Vein endothelial cell (primary cell): ENCODE data around the gene TMEM121B. TPM values are rescaled to one million over a fixed set of nuclear protein-coding genes. Genes with fewer than 3 reads are reported as not detected.

Experiments used
- total RNA-seq: library from RNA; depleted of rRNA; stranded (reverse); fragments of >200 nt; gene quantifications from 2 replicates; pipeline ENCODE4 v1.2.3, GENCODE V29; 2012

TMEM121B gene
- total RNA-seq, result 0.48 and 0.65 TPM in 2 replicates

DNA sequence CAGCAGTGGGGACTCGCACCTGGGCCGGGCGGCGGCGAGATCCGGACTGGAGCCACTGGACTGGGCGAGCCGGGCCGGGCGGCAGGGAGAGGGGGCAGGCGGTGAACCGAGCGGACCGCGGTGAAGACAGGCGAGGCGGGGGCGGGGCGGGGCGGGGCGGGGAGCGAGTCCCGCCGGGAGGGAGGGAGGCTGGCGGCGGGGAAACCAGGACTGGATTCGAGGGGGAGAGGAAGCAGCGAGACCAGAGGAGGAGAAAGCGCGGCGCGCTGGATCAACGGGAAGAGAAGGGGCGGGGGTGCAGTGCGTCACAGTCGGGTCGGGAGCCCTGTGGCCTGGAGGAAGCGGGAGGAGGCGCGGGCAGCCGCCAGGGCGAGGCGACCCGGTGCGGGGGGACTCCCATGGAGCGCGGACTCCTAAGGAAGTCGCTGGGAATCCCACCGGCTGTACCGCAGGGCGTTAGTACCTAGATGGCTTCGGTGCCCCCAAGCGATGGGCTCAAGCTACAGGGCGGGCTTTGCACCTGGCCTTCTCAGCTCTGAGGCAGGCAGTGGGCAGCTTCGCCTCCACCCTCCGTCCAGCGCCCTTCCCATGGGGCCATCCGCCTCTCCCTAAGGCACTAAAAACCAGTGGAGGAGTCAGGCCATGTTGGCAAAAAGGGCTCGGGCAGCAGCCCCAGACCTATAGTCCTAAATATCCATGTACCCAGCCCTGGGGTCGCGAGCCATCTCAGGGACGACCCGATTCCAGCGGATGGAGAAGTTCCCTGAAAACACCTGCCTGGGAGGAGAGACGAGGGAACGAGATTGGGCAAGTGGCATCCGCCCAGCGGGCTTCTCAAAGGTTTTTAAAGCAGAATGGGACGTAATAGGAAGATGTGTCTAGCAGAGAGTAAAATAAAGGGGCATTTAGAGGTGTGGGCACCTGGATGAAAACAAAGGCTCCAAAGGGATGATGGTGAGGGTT lies at the start of gene TMEM121B:
Gene TMEM121B (minus strand): TSS at position 128 of the 963 bp plus-strand sequence. CDS start 233 bp downstream, outside the sequence.

DNA sequence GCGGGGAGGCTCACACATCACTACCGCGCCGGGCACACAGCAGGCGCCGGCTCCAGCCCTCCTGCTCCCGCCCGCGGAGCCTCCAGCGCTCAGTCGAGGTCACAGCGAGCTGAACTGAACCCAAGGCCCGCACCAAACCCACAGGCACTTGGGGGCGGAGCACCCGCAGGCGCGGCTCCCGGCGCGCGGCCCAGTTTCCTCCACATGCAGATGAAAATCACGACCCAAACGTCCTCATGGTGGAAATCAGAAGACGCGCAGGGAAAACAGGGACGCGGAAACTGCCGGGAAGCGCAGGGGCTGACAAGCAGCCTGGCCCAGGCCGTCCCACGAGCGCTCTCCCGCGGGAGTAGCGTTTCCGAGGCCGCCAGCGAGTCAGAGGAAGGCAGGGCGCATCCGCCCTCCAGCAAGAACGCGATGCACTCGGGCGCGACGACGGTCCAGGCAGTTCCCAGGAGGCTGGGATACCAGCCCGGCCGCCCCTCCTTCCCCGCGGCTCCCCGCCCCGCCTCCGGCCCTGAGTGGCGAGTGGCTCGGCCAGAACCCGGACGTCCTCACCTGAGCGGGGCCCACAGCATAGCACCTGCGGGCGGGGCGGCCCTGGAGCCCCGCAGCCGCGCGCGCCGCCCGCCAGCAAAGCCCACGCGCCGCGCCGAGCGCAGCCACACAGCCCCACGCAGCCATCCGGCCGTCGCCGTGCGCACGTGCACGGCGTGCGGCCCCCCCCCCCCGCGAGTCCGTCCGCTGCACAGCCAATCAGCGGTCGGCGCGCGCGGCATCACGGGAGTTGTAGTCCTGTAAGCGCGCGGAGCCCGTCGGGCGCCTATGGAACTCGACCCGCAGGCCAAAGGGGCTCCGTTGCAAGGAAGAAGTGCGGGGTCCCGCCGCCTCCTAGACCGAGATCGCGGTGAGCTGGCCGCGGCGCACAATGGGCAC lies 37.7 kb upstream of the TMEM121B start, which contains the start of gene HDHD5:
Gene HDHD5 (minus strand): TSS at position 710 of the 936 bp plus-strand sequence. CDS start 26 bp downstream, at position 684.

DNA sequence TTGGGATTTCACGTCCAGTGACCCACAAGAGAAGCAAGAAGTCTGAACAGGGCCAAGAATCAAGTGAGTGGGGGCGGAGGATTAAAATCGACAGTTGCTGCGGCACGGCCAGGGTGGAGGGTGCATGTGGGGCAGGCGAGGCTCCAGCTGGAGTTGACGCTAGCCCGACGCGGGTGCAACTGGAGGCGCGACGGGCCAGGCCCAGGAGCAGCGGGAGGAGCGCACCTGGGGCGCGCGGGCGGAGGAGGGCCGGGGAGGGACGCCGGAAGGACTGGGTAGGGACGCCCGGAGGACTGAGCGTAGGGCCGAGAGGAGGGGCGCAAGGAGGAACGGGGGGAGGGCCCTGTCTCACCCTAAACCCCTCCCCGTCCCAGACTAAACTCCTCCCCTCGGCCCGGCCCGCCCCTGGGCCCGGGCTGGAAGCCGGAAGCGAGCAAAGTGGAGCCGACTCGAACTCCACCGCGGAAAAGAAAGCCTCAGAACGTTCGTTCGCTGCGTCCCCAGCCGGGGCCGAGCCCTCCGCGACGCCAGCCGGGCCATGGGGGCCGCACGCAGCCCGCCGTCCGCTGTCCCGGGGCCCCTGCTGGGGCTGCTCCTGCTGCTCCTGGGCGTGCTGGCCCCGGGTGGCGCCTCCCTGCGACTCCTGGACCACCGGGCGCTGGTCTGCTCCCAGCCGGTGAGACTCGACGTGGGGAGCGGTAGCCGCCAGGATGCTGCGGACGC lies 36.4 kb downstream of the TMEM121B start, which contains the start of gene IL17RA:
Gene IL17RA (plus strand): TSS at position 447 of the 723 bp plus-strand sequence. CDS start 92 bp downstream, at position 539.

Other genes with a start within 250 kb of the TMEM121B start
- gene GAB4, start 113.1 kb downstream of the TMEM121B start, total RNA-seq, result not detected in 2 replicates
- gene IL17RA, start 36.4 kb downstream of the TMEM121B start, total RNA-seq, result 8.3 and 10.1 TPM in 2 replicates
- gene HDHD5, start 37.9 kb upstream of the TMEM121B start, total RNA-seq, result 39.5 and 51.0 TPM in 2 replicates
- 0.65 and 0.86 TPM in 2 replicates for gene ADA2, start 98.1 kb upstream of the TMEM121B start, total RNA-seq
- gene CECR2, start 248.1 kb upstream of the TMEM121B start, total RNA-seq, result under 0.01 and 0.10 TPM in 2 replicates